ENCODE measurements around the gene ZFPL1.

The ZFPL1 gene

DNA sequence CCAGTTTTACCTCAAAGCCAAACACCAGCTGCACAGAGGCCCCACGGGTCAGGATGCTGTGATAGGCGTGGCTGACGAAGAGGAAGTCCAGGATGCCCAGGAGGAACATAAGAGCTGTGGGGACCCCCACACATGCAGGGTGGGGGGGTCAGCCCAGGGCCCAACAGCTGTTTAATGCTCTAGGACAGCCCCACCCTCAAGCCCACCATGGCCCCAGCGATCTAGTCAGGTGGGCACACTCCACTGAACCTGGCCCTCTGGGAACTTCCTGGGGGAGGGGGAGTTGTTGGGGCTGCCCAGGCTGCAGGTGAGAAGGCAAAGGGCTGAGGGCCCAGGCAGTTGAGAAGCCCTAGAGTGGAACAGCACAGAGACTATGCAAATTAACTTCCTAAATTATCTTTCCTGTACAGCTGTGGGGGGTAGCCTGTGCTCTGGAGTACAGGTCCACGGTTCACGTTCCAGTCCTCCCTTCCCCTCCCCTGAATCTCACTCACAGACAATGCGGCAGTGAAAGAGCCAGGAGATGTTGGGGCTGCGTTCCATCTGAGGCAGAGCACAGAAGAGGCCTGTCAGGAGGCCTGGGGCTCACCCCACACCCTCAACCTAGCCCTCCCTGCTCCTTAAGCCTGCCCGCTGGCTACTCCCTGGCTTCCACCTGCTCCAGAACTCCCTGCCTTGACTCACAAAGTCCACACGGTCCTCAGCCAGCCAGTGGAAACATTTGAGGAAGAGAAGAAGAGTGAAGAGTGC, 48.4 kb downstream of the ZFPL1 start:
- TF ChIP-seq, protein P1, sequence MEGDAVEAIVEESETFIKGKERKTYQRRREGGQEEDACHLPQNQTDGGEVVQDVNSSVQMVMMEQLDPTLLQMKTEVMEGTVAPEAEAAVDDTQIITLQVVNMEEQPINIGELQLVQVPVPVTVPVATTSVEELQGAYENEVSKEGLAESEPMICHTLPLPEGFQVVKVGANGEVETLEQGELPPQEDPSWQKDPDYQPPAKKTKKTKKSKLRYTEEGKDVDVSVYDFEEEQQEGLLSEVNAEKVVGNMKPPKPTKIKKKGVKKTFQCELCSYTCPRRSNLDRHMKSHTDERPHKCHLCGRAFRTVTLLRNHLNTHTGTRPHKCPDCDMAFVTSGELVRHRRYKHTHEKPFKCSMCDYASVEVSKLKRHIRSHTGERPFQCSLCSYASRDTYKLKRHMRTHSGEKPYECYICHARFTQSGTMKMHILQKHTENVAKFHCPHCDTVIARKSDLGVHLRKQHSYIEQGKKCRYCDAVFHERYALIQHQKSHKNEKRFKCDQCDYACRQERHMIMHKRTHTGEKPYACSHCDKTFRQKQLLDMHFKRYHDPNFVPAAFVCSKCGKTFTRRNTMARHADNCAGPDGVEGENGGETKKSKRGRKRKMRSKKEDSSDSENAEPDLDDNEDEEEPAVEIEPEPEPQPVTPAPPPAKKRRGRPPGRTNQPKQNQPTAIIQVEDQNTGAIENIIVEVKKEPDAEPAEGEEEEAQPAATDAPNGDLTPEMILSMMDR (IDR thresholded peaks at IDR 0.05; ENCODE audit: low read depth, low read length): no peak

DNA sequence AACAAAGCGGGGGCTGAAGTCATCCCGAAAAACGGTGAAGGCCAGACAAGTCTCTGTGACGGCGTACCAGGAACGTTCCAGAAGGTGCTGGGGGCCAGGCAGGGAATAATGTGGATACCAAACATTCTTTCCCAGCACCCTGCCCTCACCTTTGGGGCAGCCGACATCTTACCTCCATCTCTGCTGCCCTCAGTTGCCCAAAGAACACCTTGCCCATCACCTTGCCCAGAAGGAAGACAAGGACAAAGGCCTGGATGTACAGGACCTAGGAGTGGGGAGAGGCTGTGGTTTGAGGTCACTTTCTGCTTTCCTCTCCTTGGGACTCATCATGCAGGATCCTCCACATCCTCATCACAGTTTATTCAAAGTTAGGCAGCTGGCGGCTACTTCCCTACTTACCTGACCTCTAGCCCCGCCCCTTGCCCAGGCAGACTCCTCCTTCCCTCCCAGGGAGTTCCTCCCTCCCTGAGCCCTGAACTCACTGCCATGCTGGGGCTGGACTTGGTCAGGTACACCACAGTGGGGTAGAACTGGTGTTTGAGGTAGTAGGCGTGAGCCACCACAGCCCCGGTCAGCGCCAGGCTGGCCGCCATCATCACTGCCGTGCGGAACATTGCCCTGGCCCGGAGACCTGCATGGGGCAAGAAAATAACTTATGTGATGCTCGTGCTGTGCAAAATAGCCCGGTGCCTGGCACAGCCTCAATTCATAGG, 49.1 kb downstream of the ZFPL1 start:
- TF ChIP-seq, protein P1 (IDR thresholded peaks at IDR 0.05; ENCODE audit: low read depth, low read length): no peak

More for the DNA sequence above, 48.4 kb downstream of the ZFPL1 start:
- no peak for DNase-seq (ENCODE audit: extremely low read depth, low read depth)

DNA sequence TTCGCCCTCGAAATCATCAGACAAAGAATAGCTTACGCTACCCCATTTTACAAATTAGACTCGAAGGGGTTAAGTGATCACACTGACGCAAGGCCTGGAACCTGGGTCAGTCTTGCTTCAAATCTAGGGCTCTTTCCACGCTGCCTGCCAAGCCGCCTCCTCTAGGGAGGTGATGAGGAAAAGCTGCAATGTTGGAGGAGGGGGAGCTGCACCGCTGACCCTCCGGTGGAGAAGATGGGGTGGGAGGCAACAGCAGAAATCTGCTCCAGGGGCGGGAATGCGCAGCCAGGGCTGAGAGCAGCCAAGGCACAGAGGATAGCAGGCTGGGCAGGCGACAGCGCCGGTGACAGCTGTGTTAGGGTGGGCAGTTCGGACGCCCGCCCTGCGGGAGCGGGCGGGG, 49.7 kb downstream of the ZFPL1 start:
- DNase-seq (ENCODE audit: extremely low read depth, low read depth): no peak

More for the DNA sequence above, 49.1 kb downstream of the ZFPL1 start:
- no peak for DNase-seq (ENCODE audit: extremely low read depth, low read depth)

DNA sequence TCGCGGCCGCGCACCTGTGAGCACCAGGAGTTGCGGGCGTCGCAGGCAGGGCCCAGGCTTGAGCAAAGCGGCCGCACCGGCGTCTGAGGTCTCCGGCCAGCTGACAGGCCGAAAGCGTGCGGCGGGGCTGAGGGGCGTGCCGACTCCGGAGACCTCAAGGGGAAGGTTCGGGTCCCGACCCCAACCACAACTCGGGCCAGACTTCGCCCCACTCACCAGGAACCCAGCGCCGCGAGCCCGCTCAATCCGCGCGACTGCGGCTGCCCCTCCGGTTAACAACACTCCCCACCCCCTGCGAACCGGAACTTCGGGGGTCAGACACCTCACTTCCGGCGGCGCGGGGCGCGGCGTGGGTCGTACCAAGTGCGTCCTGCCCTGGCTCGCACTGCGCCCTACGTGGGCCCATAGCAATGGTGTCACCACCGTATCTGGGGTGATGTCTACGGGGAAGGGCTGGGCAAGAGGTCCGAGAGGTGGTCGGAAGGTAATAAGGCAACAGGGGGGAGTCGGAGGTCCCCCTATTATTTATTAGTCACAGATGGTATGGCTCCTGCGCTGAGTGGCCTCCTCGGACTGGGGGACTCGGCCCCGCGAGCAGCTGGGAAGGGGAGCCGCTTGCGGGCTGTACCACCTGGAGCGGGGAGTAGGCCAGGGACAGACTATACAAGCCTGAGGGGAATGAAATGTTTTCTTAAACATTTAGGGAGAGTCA, 50.4 kb downstream of the ZFPL1 start, which contains the start of gene SYVN1:
TSS of gene SYVN1 (minus strand) at position 280 of the 712 bp plus-strand sequence. CDS start 918 bp downstream, outside the sequence.
- peak; percentile 65 for DNase-seq (ENCODE audit: extremely low read depth, low read depth)

More for the DNA sequence above, 49.7 kb downstream of the ZFPL1 start:
- TF ChIP-seq, protein P1 (IDR thresholded peaks at IDR 0.05; ENCODE audit: low read depth, low read length): no peak

DNA sequence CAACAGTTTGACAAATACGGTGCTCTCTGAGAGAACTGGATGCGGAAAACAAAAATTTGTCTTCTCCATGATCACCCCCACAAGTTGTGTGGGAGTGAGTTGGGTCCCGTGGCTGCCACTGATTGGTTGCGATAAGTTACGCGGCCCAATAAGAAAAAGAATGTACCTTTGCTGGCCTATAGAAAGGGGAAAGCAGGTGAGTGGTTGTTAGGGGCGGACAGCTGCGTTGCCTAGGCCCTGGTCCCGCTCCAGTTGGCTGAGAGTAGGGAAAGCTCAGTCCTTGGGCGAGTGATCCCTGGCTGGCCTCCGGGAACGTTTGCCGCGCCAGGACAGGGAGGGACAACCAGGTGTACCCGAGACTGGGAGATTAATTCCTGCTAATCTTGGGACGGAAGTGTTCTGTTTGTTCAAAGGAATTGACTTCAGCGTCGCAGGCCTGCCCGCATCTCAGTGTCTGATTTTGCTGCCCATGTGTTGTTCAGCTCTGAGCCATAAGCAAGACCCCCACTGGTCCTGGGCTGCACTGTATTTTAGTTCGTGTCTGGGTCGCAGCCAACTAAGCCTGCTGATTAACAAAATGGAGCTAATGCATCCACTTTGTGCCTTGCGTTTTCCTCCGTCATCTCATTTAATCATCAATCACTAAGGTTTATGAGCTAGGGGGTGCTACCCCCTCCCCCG, 51.1 kb downstream of the ZFPL1 start:
- TF ChIP-seq, protein P1 (IDR thresholded peaks at IDR 0.05; ENCODE audit: low read depth, low read length): no peak
- peak; percentile 85 for DNase-seq (ENCODE audit: extremely low read depth, low read depth)

More for the DNA sequence above, 50.4 kb downstream of the ZFPL1 start, which contains the start of gene SYVN1:
- TF ChIP-seq, protein P1 (IDR thresholded peaks at IDR 0.05; ENCODE audit: low read depth, low read length): no peak

DNA sequence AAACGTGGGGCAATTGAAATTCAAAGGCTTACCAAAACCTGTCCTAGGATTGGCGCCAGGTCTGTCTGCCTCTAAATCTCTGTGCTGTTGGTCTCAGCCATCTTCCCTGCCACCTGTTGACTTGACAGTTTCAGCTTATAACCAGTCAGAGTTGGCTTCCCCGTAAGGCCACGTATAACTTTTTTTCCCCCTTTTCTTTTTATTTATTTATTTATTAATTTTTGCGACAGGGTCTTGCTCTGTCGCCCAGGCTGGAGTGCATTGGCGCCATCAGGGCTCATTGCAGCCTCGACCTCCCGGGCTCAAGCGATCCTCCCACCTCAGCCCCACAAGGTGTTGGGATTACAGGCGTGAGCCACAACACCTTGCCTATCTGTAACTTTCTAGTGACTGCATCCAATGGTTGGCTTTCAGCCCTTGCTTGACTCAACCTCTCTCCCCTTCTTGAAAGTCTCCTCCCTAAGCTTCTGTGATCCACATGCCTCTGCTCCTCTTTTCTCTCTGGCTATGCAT, 51.7 kb downstream of the ZFPL1 start:
- TF ChIP-seq, protein P1 (IDR thresholded peaks at IDR 0.05; ENCODE audit: low read depth, low read length): no peak
- DNase-seq (ENCODE audit: extremely low read depth, low read depth): no peak
